Naive thymus-derived CD8-positive, alpha-beta T cell (primary cell): ENCODE data around the gene IL2RG. TPM values are rescaled to one million over a fixed set of nuclear protein-coding genes. Genes with fewer than 3 reads are reported as not detected.

Experiments used
- ATAC-seq, 2 donors: fragments of 150-1000 bp; cut with Tn5 transposase in 1 of 2; sonication (Bioruptor Pico), chemical (Tn5 transposase) in 1 of 2; 1 replicate in 1 of 2; 2 replicates in 1 of 2; pipeline ENCODE4 v1.10.0; 2021; ENCODE audit warnings: mild to moderate bottlenecking in 2 of 2, moderate library complexity in 2 of 2
- POLR2A ChIA-PET: fragments of 350-600 bp; sonication (Branson Sonifier 250); formaldehyde crosslinking; loops from one replicate; lab custom pipeline; 2021; ENCODE audit warnings: antibody characterized with exemption; lab: Charles Lee
- DNase-seq, 10 donors: peaks; one replicate each; pipeline versions ENCODE4 v3.0.0 to v3.0.0-alpha.2; 2020 to 2022
- H3K27ac Mint-ChIP-seq, 10 donors: one replicate each; pipeline ENCODE4 v1.8.0; 2020 to 2022; ENCODE audit warnings: mild to moderate bottlenecking in 10 of 10, mixed read lengths in 10 of 10, moderate library complexity in 4 of 10, inconsistent platforms in 1 of 10
- H3K27me3 Mint-ChIP-seq, 5 donors: one replicate each; pipeline ENCODE4 v1.8.0; 2021 to 2022; ENCODE audit warnings: mixed read lengths in 5 of 5
- H3K36me3 Mint-ChIP-seq, 3 donors: one replicate each; pipeline ENCODE4 v1.8.0; 2020 to 2022; ENCODE audit warnings: mixed read lengths in 3 of 3, mild to moderate bottlenecking in 2 of 3, inconsistent platforms in 1 of 3
- H3K4me1 Mint-ChIP-seq, 4 donors: one replicate each; pipeline ENCODE4 v1.8.0; 2021 to 2022; ENCODE audit warnings: mixed read lengths in 4 of 4
- H3K4me3 Mint-ChIP-seq, 10 donors: one replicate each; pipeline ENCODE4 v1.8.0; 2020 to 2022; ENCODE audit warnings: mild to moderate bottlenecking in 10 of 10, mixed read lengths in 10 of 10, moderate library complexity in 6 of 10, inconsistent platforms in 1 of 10
- H3K9me3 Mint-ChIP-seq, 9 donors: one replicate each; pipeline ENCODE4 v1.8.0; 2020 to 2022; ENCODE audit warnings: mixed read lengths in 9 of 9, mild to moderate bottlenecking in 3 of 9, inconsistent platforms in 1 of 9, moderate library complexity in 1 of 9
- polyA plus RNA-seq, 3 donors: library from polyadenylated mRNA; unstranded; fragments of 300-500 nt; fragmentation: Illumina TruSeq; gene quantifications; one replicate each; pipeline ENCODE4 v1.2.3, GENCODE V29; 2021
- total RNA-seq, 8 experiments: library from RNA in 2 of 8; stranded (reverse) in 2 of 8; gene quantifications; one replicate each; pipeline ENCODE4 v1.2.3 and lab custom pipeline; 2021 to 2026

IL2RG gene
- total and polyA plus RNA-seq, 5 experiments from 2014 or later: 286 to 951 (median 920) TPM

DNA sequence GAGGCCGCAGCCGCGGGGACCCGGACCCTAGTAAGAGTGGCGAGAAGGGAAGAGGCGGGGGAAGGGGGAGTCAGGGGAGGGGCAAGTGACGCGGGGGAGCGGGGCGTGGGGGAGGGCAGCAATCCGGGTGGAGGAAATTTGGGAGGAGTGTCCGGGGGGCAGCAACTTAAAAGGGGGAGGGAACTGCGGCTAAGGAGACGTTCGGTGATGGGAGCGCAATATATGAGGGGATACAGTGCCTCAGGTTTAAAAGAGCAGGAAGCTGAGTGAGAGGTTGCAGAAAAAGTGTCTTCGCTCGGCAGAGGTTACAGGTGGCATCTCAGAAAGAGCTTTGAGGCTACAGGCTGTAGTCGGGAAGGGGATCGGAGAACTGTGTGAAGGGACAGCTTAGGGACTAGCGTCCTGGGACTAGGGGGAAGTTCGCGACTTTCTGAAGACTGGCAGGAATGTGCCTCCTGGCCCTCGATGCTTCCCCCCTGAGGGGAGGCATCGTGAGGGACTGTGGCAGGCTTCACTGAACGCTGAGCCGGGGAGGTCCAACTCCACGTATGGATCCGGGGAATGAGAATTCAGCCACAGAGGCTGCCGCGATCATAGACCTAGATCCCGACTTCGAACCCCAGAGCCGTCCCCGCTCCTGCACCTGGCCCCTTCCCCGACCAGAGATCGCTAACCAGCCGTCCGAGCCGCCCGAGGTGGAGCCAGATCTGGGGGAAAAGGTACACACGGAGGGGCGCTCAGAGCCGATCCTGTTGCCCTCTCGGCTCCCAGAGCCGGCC lies 15.2 kb downstream of the IL2RG start:
- no peaks in the 10 kb centered on the region for H3K27me3 Mint-ChIP-seq
- ATAC-seq (peak; percentile 64 to 69), DNase-seq (peak in 5 of 10 donors; percentile 55 to 85 (median 71))
- H3K4me3 Mint-ChIP-seq: peak overlapping the region; percentile 91 to 96 (median 94)
- H3K4me1 Mint-ChIP-seq: peaks cover 15 to 47% (median 43%) of the 10 kb centered on the region in 4 donors
- peak overlapping the region; percentile 84 to 99 (median 96) for H3K27ac Mint-ChIP-seq
- POLR2A ChIA-PET: interaction anchor here (0.6 to 2.1 kb wide), 9 partner anchors 10 to 86 kb away, joined by 3 to 17 read pairs (median 5); partner anchors contain the start of genes IL2RG, MED12 and SNX12
- H3K9me3 Mint-ChIP-seq: no peaks in the 10 kb centered on the region
- peaks cover 0 to 1% (median 0%) of the 10 kb centered on the region in 3 donors for H3K36me3 Mint-ChIP-seq

- peak; percentile 83 to 86 for ATAC-seq
- peak within 1 kb of the TSS; percentile 91 to 96 (median 94) for H3K4me3 Mint-ChIP-seq
- H3K27me3 Mint-ChIP-seq: no peaks in the 10 kb centered on the region
- POLR2A ChIA-PET: interaction anchor here (1.2 to 2.1 kb wide), 6 partner anchors 10 to 87 kb away, joined by 3 to 17 read pairs (median 6); partner anchors contain the start of genes IL2RG, MED12 and SNX12
- H3K27ac Mint-ChIP-seq: peak within 1 kb of the TSS; percentile 84 to 99 (median 96)
- no peaks in the 10 kb centered on the region for H3K9me3 Mint-ChIP-seq
- H3K36me3 Mint-ChIP-seq: no peaks in the 10 kb centered on the region
- DNase-seq: peak; percentile 74 to 94 (median 87)
- peaks cover 11 to 41% (median 37%) of the 10 kb centered on the region in 4 donors for H3K4me1 Mint-ChIP-seq
These were observed 15.8 kb downstream of the IL2RG start, which contains the start of gene FOXO4 for GRCh38 chrX:71095555-71095980. FOXO4 (plus strand) TSS chrX:71095851; CDS start chrX:71096529, 678 bp downstream.

GRCh38 chrX:71095033-71095432 lies 16.3 kb downstream of the IL2RG start:
- no peaks in the 10 kb centered on the region for H3K36me3 Mint-ChIP-seq
- DNase-seq: no peak
- H3K27me3 Mint-ChIP-seq: no peaks in the 10 kb centered on the region
- ATAC-seq: no peak
- peak overlapping the region; percentile 86 to 96 (median 94) for H3K4me3 Mint-ChIP-seq
- POLR2A ChIA-PET: interaction anchor here (1.5 to 2.1 kb wide), 2 partner anchors 17 to 24 kb away, joined by 12 to 17 read pairs; partner anchors contain the start of genes IL2RG and MED12
- peak overlapping the region; percentile 31 to 99 (median 91) for H3K27ac Mint-ChIP-seq
- H3K9me3 Mint-ChIP-seq: no peaks in the 10 kb centered on the region
- peaks cover 11 to 38% (median 34%) of the 10 kb centered on the region in 4 donors for H3K4me1 Mint-ChIP-seq

- H3K36me3 Mint-ChIP-seq: no peaks in the 10 kb centered on the region
- no peaks in the 10 kb centered on the region for H3K9me3 Mint-ChIP-seq
- POLR2A ChIA-PET: interaction anchor here (0.7 kb wide), 1 partner anchor 508 kb away, joined by 7 read pairs; no protein-coding TSS in a partner anchor
- DNase-seq: no peak
- peak overlapping the region in 1 of 10 donors; percentile 32 for H3K27ac Mint-ChIP-seq
- H3K4me3 Mint-ChIP-seq: peak overlapping the region in 1 of 10 donors; percentile 22
- peaks cover 3 to 13% (median 8%) of the 10 kb centered on the region in 4 donors for H3K4me1 Mint-ChIP-seq
- H3K27me3 Mint-ChIP-seq: no peaks in the 10 kb centered on the region
- no peak for ATAC-seq
These were observed 20.1 kb downstream of the IL2RG start for GRCh38 chrX:71091263-71091662.

- no peaks in the 10 kb centered on the region for H3K27me3 Mint-ChIP-seq
- H3K36me3 Mint-ChIP-seq: no peaks in the 10 kb centered on the region
- peaks cover 2 to 9% (median 6%) of the 10 kb centered on the region in 4 donors for H3K4me1 Mint-ChIP-seq
- POLR2A ChIA-PET: interaction anchor here (0.8 kb wide), 1 partner anchor 53 kb away, joined by 3 read pairs; no protein-coding TSS in a partner anchor
- no peak overlapping the region for H3K27ac Mint-ChIP-seq
- no peak overlapping the region for H3K4me3 Mint-ChIP-seq
- ATAC-seq (no peak), DNase-seq (no peak)
- H3K9me3 Mint-ChIP-seq: no peaks in the 10 kb centered on the region
These were observed 25.5 kb downstream of the IL2RG start for GRCh38 chrX:71085900-71086299.

DNA sequence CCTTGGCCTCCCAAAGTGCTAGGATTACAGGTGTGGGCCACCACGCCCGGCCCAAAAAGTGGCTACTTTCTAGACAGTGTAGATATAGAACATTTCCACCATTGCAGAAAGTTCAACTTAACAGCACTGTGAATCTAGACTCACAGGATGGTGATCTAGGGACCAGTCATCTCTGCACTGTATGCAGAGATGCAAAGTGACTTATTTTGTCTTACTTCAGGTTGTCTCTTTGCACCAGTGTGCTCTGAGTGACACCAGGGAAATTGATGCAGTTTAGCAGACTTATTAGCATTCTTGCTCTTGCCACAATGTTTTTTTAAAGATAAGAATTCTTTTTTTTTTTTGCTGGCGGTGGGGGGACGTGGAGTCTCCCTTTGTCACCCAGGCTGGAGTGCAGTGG lies 28.6 kb downstream of the IL2RG start:
- Mint-ChIP-seq H3K27me3 (no peaks in the 10 kb centered on the region), H3K4me3 (no peak overlapping the region), H3K4me1 (peaks cover 2 to 9% (median 6%) of the 10 kb centered on the region in 4 donors), H3K9me3 (no peaks in the 10 kb centered on the region), H3K36me3 (no peaks in the 10 kb centered on the region), H3K27ac (no peak overlapping the region)
- ATAC-seq: no peak
- POLR2A ChIA-PET: no interaction called here
- no peak for DNase-seq

GRCh38 chrX:71082124-71082647 lies 29.2 kb downstream of the IL2RG start:
- no peak for ATAC-seq
- H3K27me3 Mint-ChIP-seq: no peaks in the 10 kb centered on the region
- H3K9me3 Mint-ChIP-seq: no peaks in the 10 kb centered on the region
- POLR2A ChIA-PET: no interaction called here
- H3K36me3 Mint-ChIP-seq: no peaks in the 10 kb centered on the region
- no peak for DNase-seq
- no peak overlapping the region for H3K4me3 Mint-ChIP-seq
- H3K4me1 Mint-ChIP-seq: peaks cover 2 to 9% (median 6%) of the 10 kb centered on the region in 4 donors
- H3K27ac Mint-ChIP-seq: no peak overlapping the region

GRCh38 chrX:71081330-71082123 lies 29.9 kb downstream of the IL2RG start:
- H3K4me3 Mint-ChIP-seq: no peak overlapping the region
- no peak overlapping the region for H3K27ac Mint-ChIP-seq
- H3K9me3 Mint-ChIP-seq: no peaks in the 10 kb centered on the region
- DNase-seq: no peak
- H3K4me1 Mint-ChIP-seq: peaks cover 2 to 9% (median 6%) of the 10 kb centered on the region in 4 donors
- no peaks in the 10 kb centered on the region for H3K27me3 Mint-ChIP-seq
- no peaks in the 10 kb centered on the region for H3K36me3 Mint-ChIP-seq
- POLR2A ChIA-PET: no interaction called here
- no peak for ATAC-seq

DNA sequence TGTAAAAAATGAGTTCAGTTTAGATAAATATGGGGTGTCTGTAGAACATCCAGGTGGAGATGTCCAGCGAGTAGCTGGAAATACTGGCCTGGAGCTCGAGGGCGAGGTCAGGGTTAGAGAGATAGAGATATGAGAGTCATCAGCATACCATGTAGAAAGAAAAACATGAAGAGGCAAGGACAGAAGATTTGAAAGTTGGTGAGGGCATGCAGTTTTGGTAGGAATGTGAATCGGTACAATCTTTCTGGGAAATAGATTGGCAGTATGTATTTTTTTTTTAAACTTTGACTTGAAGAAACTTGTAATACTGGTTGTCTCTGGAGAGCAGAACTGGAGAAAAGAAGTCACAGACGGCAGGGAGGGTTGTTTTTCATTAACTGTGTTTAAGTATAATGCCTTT lies 40.8 kb downstream of the IL2RG start:
- Mint-ChIP-seq H3K27me3 (peaks cover 0 to 3% (median 0%) of the 10 kb centered on the region in 5 donors), H3K4me1 (peaks cover 10 to 18% (median 14%) of the 10 kb centered on the region in 4 donors), H3K4me3 (peak overlapping the region in 1 of 10 donors; percentile 26), H3K36me3 (peaks cover 0 to 5% (median 0%) of the 10 kb centered on the region in 3 donors), H3K27ac (peak overlapping the region in 1 of 10 donors; percentile 26), H3K9me3 (no peaks in the 10 kb centered on the region)
- POLR2A ChIA-PET: interaction anchor here (1.1 kb wide), 1 partner anchor 30 kb away, joined by 3 read pairs; no protein-coding TSS in a partner anchor
- ATAC-seq: no peak
- no peak for DNase-seq

- Mint-ChIP-seq H3K36me3 (peaks cover 0 to 12% (median 0%) of the 10 kb centered on the region in 3 donors), H3K4me1 (peaks cover 16 to 28% (median 22%) of the 10 kb centered on the region in 4 donors), H3K27ac (peak within 1 kb of the TSS; percentile 85 to 99 (median 98)), H3K4me3 (peak within 1 kb of the TSS; percentile 84 to 97 (median 96)), H3K9me3 (no peaks in the 10 kb centered on the region), H3K27me3 (no peaks in the 10 kb centered on the region)
- DNase-seq (peak; percentile 69 to 94 (median 88)), ATAC-seq (peak; percentile 90 to 95)
- POLR2A ChIA-PET: interaction anchor here (0.6 to 1.7 kb wide), 12 partner anchors 10 to 299 kb away, joined by 3 to 12 read pairs (median 5); partner anchors contain the start of genes FOXO4, IL2RG, MED12 and TAF1
These were observed 43.1 kb downstream of the IL2RG start, which contains the start of gene SNX12 for GRCh38 chrX:71068044-71068918. SNX12 (minus strand) TSS chrX:71068334; CDS start chrX:71068306, 28 bp downstream.

DNA sequence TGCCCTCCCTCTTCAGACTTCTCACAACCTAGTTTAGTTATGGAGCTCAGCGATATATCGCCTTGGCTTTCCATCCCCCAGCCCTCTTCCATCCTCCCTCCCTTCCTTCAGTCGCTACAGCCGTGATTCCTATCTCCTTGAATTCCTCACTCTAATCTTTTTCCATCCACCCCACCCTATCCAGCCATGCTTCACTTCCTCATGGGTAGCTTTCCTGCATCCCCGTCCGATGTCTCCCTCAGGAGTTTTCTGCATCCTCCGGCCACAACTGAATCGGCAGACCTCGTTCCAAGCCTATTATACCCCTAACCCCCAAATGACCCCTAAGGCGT lies 43.7 kb downstream of the IL2RG start:
- Mint-ChIP-seq H3K27me3 (no peaks in the 10 kb centered on the region), H3K9me3 (no peaks in the 10 kb centered on the region), H3K4me3 (peak overlapping the region; percentile 84 to 97 (median 96)), H3K36me3 (peaks cover 0 to 15% (median under 1%) of the 10 kb centered on the region in 3 donors), H3K27ac (peak overlapping the region; percentile 85 to 99 (median 98)), H3K4me1 (peaks cover 16 to 31% (median 23%) of the 10 kb centered on the region in 4 donors)
- DNase-seq (no peak), ATAC-seq (no peak)
- POLR2A ChIA-PET: interaction anchor here (0.5 to 1.7 kb wide), 12 partner anchors 10 to 299 kb away, joined by 3 to 12 read pairs (median 5); partner anchors contain the start of genes FOXO4, IL2RG, MED12 and TAF1
